H9 (cell line): ENCODE results near the gene ST3GAL5. TPM values are rescaled to one million over a fixed set of nuclear protein-coding genes. Genes with fewer than 3 reads are reported as not detected.

Source experiments
- DNase-seq: peaks from one replicate; pipeline ENCODE4 v3.0.0-alpha.2; 2017
- H2AFZ ChIP-seq: one replicate; pipeline ENCODE4 v1.6.1; 2013; ENCODE audit warnings: mild to moderate bottlenecking, low read length, control low read depth, moderate library complexity
- H2AK5ac ChIP-seq: 2 replicates; pipeline ENCODE4 v1.6.1; 2013; ENCODE audit warnings: low read length, control low read depth, mixed read lengths; ENCODE audit not compliant: insufficient read length
- H2BK120ac ChIP-seq: one replicate; pipeline ENCODE4 v1.6.1; 2013; ENCODE audit warnings: low read depth, mild to moderate bottlenecking, low read length, control low read depth, inconsistent platforms; ENCODE audit not compliant: poor library complexity, severe bottlenecking
- H2BK12ac ChIP-seq: 2 replicates; pipeline ENCODE4 v1.6.1; 2013; ENCODE audit warnings: low read length, control low read depth, mixed read lengths, low read depth; ENCODE audit not compliant: insufficient read length
- H2BK15ac ChIP-seq: 2 replicates; pipeline ENCODE4 v1.6.1; 2013; ENCODE audit warnings: low read depth, low read length, control low read depth
- H2BK20ac ChIP-seq: one replicate; pipeline ENCODE4 v1.6.1; 2013; ENCODE audit warnings: low read depth, mild to moderate bottlenecking, low read length, control low read depth, inconsistent platforms; ENCODE audit not compliant: poor library complexity, severe bottlenecking
- H2BK5ac ChIP-seq: 2 replicates; pipeline ENCODE4 v1.6.1; 2013; ENCODE audit warnings: low read length, control low read depth, mixed read lengths; ENCODE audit not compliant: insufficient read length
- H3K14ac ChIP-seq: 2 replicates; pipeline ENCODE4 v1.6.1; 2013; ENCODE audit warnings: low read length, control low read depth; ENCODE audit not compliant: insufficient read depth
- H3K18ac ChIP-seq: 2 replicates; pipeline ENCODE4 v1.6.1; 2013; ENCODE audit warnings: low read depth, mild to moderate bottlenecking, mixed read lengths, low read length, control low read depth; ENCODE audit not compliant: insufficient read length
- H3K23ac ChIP-seq: 2 replicates; pipeline ENCODE4 v1.6.1; 2013; ENCODE audit warnings: low read length, control low read depth, mixed read lengths, low read depth; ENCODE audit not compliant: insufficient read length
- H3K23me2 ChIP-seq: 2 replicates; pipeline ENCODE4 v1.6.1; 2013; ENCODE audit warnings: low read depth, mild to moderate bottlenecking, mixed read lengths, low read length, control low read depth; ENCODE audit not compliant: insufficient read length, poor library complexity, severe bottlenecking
- H3K27ac ChIP-seq: 2 replicates; pipeline ENCODE4 v1.5.1; 2013; ENCODE audit warnings: low read length, control low read depth, mixed read lengths, low read depth; ENCODE audit not compliant: insufficient read length
- H3K27me3 ChIP-seq: 2 replicates; pipeline ENCODE4 v1.6.1; 2013; ENCODE audit warnings: low read length, control low read depth, inconsistent platforms; ENCODE audit not compliant: insufficient read depth
- H3K4ac ChIP-seq: 2 replicates; pipeline ENCODE4 v1.6.1; 2013; ENCODE audit warnings: low read depth, mild to moderate bottlenecking, control low read depth, inconsistent platforms, low read length, moderate library complexity
- H3K4me1 ChIP-seq: 2 replicates; pipeline ENCODE4 v1.6.1; 2013; ENCODE audit warnings: low read length, control low read depth, inconsistent platforms; ENCODE audit not compliant: insufficient read depth
- H3K4me2 ChIP-seq: 2 replicates; pipeline ENCODE4 v1.6.1; 2013; ENCODE audit warnings: low read length, control low read depth, mixed read lengths; ENCODE audit not compliant: insufficient read length, insufficient read depth
- H3K56ac ChIP-seq: 2 replicates; pipeline ENCODE4 v1.6.1; 2013; ENCODE audit warnings: low read depth, mild to moderate bottlenecking, mixed read lengths, low read length, control low read depth; ENCODE audit not compliant: insufficient read length
- H3K79me1 ChIP-seq: 2 replicates; pipeline ENCODE4 v1.6.1; 2013; ENCODE audit warnings: low read depth, mild to moderate bottlenecking, moderate library complexity, low read length, control low read depth, inconsistent platforms; ENCODE audit not compliant: insufficient read depth, poor library complexity, severe bottlenecking
- H3K79me2 ChIP-seq: 2 replicates; pipeline ENCODE4 v1.6.1; 2013; ENCODE audit warnings: low read length, control low read depth, inconsistent platforms; ENCODE audit not compliant: insufficient read depth
- H3K9ac ChIP-seq: 2 replicates; pipeline ENCODE4 v1.6.1; 2013; ENCODE audit warnings: low read length, control low read depth, mixed read lengths; ENCODE audit not compliant: insufficient read length; ENCODE audit errors: extremely low read depth
- H3K9me3 ChIP-seq: one replicate; pipeline ENCODE4 v1.6.1; 2013; ENCODE audit warnings: low read depth, low read length, inconsistent platforms; ENCODE audit not compliant: control insufficient read depth
- H3T11ph ChIP-seq: one replicate; pipeline ENCODE4 v1.6.1; 2013; ENCODE audit warnings: mild to moderate bottlenecking, low read length, control low read depth, inconsistent platforms
- H4K20me1 ChIP-seq: one replicate; pipeline ENCODE4 v1.6.1; 2013; ENCODE audit not compliant: control insufficient read depth, insufficient read length, insufficient read depth
- H4K5ac ChIP-seq: 2 replicates; pipeline ENCODE4 v1.6.1; 2013; ENCODE audit warnings: low read depth, mild to moderate bottlenecking, mixed read lengths, low read length, control low read depth; ENCODE audit not compliant: insufficient read length
- H4K8ac ChIP-seq: replicated peaks from 2 replicates; pipeline ENCODE4 v1.6.1; 2013; ENCODE audit warnings: low read length, control low read depth, mixed read lengths, low read depth; ENCODE audit not compliant: insufficient read length
- H4K91ac ChIP-seq: 2 replicates; pipeline ENCODE4 v1.6.1; 2013; ENCODE audit warnings: low read depth, mild to moderate bottlenecking, moderate library complexity, mixed read lengths, low read length, control low read depth; ENCODE audit not compliant: insufficient read length
- H3K27ac Mint-ChIP-seq, 3 experiments: 2 replicates in 2 of 3; 3 replicates in 1 of 3; pipeline ENCODE4 v1.8.0; 2020 to 2021; ENCODE audit warnings: mixed read lengths in 3 of 3, mild to moderate bottlenecking in 1 of 3, moderate library complexity in 1 of 3
- H3K27me3 Mint-ChIP-seq: 2 replicates; pipeline ENCODE4 v1.8.0; 2021; ENCODE audit warnings: low read depth, mild to moderate bottlenecking, moderate library complexity, mixed read lengths
- H3K36me3 Mint-ChIP-seq, 3 experiments: 2 replicates in 2 of 3; 3 replicates in 1 of 3; pipeline ENCODE4 v1.8.0; 2020 to 2021; ENCODE audit warnings: low read depth in 3 of 3, mixed read lengths in 3 of 3; ENCODE audit not compliant: insufficient read depth in 1 of 3
- H3K4me1 Mint-ChIP-seq, 2 experiments: 2 replicates each; pipeline ENCODE4 v1.8.0; 2020; ENCODE audit warnings: mixed read lengths in 2 of 2
- H3K4me3 Mint-ChIP-seq, 2 experiments: 2 replicates in 1 of 2; 3 replicates in 1 of 2; pipeline ENCODE4 v1.8.0; 2020 to 2021; ENCODE audit warnings: mild to moderate bottlenecking in 2 of 2, mixed read lengths in 2 of 2, moderate library complexity in 1 of 2
- H3K9me3 Mint-ChIP-seq, 2 experiments: 2 replicates in 1 of 2; 3 replicates in 1 of 2; pipeline ENCODE4 v1.8.0; 2020; ENCODE audit warnings: mild to moderate bottlenecking in 2 of 2, mixed read lengths in 2 of 2, moderate library complexity in 1 of 2
- WGBS: extraction: QIAGEN DNeasy Blood & Tissue Kit; methylation state at CpG from one replicate; pipeline ENCODE4 v1.1.7; 2013; ENCODE audit warnings: missing lambda C conversion rate, low lambda C conversion rate, mixed read lengths; ENCODE audit not compliant: insufficient read length; ENCODE audit errors: extremely low coverage; 5-methylcytosine and 5-hydroxymethylcytosine counted together
- total RNA-seq: library from RNA; stranded (reverse); gene quantifications from 2 replicates; pipeline ENCODE4 v1.2.1, GENCODE V29; 2021
- TF ChIP-seq, protein P1 (sequence below): fragments of 200-600 bp; sonication (generic); conservative IDR thresholded peaks from 3 replicates; pipeline ENCODE4 v1.8.0; 2021; ENCODE audit warnings: antibody characterized with exemption, mild to moderate bottlenecking

The ST3GAL5 gene
- total RNA-seq, 1 experiment from 2014 or later, result 3.3 TPM

DNA sequence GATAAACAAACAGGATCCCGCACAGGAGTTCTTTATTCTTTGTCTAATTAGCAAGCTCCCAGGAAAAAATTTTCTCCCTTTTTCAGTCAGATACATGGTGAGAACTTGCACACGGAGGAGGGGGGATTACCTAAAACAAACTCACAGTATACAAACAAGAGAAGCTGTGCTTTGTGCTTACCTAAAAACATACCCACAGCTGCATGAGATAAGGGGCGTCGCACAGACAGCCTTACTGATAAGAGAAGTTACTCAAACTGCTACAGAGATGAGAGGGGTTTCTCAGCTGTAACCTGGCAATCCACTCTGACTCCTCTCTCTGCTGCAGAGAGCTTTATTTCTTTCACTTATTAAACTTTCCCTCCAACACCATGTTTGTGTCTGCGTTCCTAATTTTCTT, 32.9 kb upstream of the ST3GAL5 start:
- no peak overlapping the region for H2AK5ac ChIP-seq
- no peaks in the 10 kb centered on the region for H3K79me2 ChIP-seq
- H3K23ac ChIP-seq, result no peak overlapping the region
- H3K23me2 ChIP-seq, result no peaks in the 10 kb centered on the region
- H3K9ac ChIP-seq, result no peak overlapping the region
- no peak overlapping the region for H2BK5ac ChIP-seq
- no peaks in the 10 kb centered on the region for H3K79me1 ChIP-seq
- no peak overlapping the region for H3K4me3 Mint-ChIP-seq
- no peak overlapping the region for H3K27ac ChIP-seq
- no peak overlapping the region for H4K91ac ChIP-seq
- H2BK20ac ChIP-seq, result no peak overlapping the region
- H2BK12ac ChIP-seq, result no peak overlapping the region
- no peak overlapping the region for H2BK15ac ChIP-seq
- peaks cover 5% of the 10 kb centered on the region in 2 experiments; a peak in 2 of 4 replicates for H3K4me1 Mint-ChIP-seq
- no peak overlapping the region; a peak in 1 of 7 replicates for H3K27ac Mint-ChIP-seq
- no peak overlapping the region for H2AFZ ChIP-seq
- H2BK120ac ChIP-seq, result no peak overlapping the region
- no peaks in the 10 kb centered on the region for H4K20me1 ChIP-seq
- no CpG with 5 or more reads among the region's 5 CpGs for WGBS
- no peak overlapping the region for H3K18ac ChIP-seq
- no peaks in the 10 kb centered on the region for H3K9me3 ChIP-seq
- no peak overlapping the region for H3T11ph ChIP-seq
- no peak overlapping the region for H3K4me2 ChIP-seq
- H3K4ac ChIP-seq, result no peak overlapping the region
- H4K8ac ChIP-seq, result no peak overlapping the region
- no peak overlapping the region for H4K5ac ChIP-seq
- no peaks in the 10 kb centered on the region for H3K27me3 ChIP-seq
- H3K27me3 Mint-ChIP-seq, result no peaks in the 10 kb centered on the region; the same call in 1 of the 2 replicates
- DNase-seq, result no peak
- no peaks in the 10 kb centered on the region for H3K36me3 Mint-ChIP-seq
- no peak overlapping the region for H3K14ac ChIP-seq
- H3K9me3 Mint-ChIP-seq, result no peaks in the 10 kb centered on the region
- H3K4me1 ChIP-seq, result no peaks in the 10 kb centered on the region
- TF ChIP-seq, protein P1, sequence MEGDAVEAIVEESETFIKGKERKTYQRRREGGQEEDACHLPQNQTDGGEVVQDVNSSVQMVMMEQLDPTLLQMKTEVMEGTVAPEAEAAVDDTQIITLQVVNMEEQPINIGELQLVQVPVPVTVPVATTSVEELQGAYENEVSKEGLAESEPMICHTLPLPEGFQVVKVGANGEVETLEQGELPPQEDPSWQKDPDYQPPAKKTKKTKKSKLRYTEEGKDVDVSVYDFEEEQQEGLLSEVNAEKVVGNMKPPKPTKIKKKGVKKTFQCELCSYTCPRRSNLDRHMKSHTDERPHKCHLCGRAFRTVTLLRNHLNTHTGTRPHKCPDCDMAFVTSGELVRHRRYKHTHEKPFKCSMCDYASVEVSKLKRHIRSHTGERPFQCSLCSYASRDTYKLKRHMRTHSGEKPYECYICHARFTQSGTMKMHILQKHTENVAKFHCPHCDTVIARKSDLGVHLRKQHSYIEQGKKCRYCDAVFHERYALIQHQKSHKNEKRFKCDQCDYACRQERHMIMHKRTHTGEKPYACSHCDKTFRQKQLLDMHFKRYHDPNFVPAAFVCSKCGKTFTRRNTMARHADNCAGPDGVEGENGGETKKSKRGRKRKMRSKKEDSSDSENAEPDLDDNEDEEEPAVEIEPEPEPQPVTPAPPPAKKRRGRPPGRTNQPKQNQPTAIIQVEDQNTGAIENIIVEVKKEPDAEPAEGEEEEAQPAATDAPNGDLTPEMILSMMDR, result no peak
- H3K56ac ChIP-seq, result no peak overlapping the region
